ENCODE results near the gene CPNE5.

CPNE5 gene

DNA sequence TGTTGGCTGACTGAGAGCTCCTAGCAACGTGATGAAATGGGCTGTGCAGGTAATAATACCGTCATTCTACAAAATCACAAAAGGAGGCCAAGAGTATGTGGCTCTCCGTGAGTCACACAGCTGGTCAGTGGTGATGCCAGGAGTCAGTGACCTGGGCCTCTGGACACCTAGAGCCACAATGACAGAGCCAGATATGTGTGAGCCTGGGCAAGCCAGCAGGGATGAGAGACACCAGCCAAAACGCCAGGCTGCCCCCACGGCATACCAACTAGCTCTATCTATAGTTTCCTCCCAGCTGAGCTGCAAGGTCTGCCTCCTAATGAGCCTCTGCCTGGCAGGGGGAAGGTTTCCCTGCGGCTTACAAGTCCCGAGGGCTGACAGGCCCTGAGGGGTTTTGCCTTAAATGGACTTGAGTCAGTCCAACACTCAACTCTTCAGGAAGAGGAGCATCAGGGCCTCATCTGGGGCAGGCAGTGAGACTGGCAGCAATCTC is 70.0 kb downstream of the CPNE5 start:
- TF ChIP-seq, protein P1, sequence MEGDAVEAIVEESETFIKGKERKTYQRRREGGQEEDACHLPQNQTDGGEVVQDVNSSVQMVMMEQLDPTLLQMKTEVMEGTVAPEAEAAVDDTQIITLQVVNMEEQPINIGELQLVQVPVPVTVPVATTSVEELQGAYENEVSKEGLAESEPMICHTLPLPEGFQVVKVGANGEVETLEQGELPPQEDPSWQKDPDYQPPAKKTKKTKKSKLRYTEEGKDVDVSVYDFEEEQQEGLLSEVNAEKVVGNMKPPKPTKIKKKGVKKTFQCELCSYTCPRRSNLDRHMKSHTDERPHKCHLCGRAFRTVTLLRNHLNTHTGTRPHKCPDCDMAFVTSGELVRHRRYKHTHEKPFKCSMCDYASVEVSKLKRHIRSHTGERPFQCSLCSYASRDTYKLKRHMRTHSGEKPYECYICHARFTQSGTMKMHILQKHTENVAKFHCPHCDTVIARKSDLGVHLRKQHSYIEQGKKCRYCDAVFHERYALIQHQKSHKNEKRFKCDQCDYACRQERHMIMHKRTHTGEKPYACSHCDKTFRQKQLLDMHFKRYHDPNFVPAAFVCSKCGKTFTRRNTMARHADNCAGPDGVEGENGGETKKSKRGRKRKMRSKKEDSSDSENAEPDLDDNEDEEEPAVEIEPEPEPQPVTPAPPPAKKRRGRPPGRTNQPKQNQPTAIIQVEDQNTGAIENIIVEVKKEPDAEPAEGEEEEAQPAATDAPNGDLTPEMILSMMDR (IDR thresholded peaks at IDR 0.05; ENCODE audit: insufficient read depth, low read length) = no peak
- TF ChIP-seq GABPA (IDR thresholded peaks at IDR 0.05; ENCODE audit: low read depth) = no peak
- TF ChIP-seq, protein P2, sequence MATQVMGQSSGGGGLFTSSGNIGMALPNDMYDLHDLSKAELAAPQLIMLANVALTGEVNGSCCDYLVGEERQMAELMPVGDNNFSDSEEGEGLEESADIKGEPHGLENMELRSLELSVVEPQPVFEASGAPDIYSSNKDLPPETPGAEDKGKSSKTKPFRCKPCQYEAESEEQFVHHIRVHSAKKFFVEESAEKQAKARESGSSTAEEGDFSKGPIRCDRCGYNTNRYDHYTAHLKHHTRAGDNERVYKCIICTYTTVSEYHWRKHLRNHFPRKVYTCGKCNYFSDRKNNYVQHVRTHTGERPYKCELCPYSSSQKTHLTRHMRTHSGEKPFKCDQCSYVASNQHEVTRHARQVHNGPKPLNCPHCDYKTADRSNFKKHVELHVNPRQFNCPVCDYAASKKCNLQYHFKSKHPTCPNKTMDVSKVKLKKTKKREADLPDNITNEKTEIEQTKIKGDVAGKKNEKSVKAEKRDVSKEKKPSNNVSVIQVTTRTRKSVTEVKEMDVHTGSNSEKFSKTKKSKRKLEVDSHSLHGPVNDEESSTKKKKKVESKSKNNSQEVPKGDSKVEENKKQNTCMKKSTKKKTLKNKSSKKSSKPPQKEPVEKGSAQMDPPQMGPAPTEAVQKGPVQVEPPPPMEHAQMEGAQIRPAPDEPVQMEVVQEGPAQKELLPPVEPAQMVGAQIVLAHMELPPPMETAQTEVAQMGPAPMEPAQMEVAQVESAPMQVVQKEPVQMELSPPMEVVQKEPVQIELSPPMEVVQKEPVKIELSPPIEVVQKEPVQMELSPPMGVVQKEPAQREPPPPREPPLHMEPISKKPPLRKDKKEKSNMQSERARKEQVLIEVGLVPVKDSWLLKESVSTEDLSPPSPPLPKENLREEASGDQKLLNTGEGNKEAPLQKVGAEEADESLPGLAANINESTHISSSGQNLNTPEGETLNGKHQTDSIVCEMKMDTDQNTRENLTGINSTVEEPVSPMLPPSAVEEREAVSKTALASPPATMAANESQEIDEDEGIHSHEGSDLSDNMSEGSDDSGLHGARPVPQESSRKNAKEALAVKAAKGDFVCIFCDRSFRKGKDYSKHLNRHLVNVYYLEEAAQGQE (IDR thresholded peaks at IDR 0.05; ENCODE audit: insufficient replicate concordance, low read depth) = no peak
- no peak for TF ChIP-seq SPI1 (IDR thresholded peaks at IDR 0.05; ENCODE audit: borderline replicate concordance, low read depth)
- no peak for TF ChIP-seq POLR2AphosphoS5 (IDR thresholded peaks at IDR 0.05; ENCODE audit: low read depth)
- Histone ChIP-seq H3K27me3 (ENCODE audit: insufficient read depth, poor library complexity, severe bottlenecking) (no peaks in the 10 kb centered on the region), H3K4me3 (replicated peaks; ENCODE audit: insufficient read depth, low read length) (no peak overlapping the region), H3K27ac (replicated peaks) (peak overlapping the region; percentile 38)
- DNase-seq (ENCODE audit: low read depth in 1 of 2, low spot score in 1 of 2) = no peak

DNA sequence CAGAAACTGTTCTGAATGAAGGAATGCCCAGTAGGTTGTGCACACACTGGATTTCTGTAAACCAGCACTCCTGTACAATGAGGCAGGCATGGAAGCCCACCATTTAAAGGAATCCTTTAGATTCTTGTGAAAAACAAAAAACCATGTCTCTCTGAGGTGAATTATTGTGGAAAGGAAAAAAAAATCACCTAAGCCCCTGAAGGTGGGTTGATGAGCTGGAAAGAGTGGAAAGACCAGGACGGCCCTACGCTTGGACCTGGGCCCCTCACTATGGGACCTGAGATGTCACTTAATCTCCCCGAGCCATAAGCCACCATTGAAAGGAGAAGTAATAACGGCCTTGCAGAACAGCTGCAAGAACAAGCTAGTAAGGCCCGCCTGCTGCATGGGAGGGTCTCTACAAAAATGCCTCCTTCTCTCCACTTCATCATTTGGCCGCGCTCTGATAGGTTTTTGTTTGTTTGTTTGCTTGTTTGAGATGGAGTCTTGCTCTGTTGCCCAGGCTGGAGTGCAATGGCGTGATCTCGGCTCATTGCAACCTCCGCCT is 72.8 kb downstream of the CPNE5 start:
- Histone ChIP-seq H3K27ac (replicated peaks) (peak overlapping the region; percentile 8; the same call in 1 of the 2 replicates), H3K27me3 (ENCODE audit: insufficient read depth, poor library complexity, severe bottlenecking) (no peaks in the 10 kb centered on the region), H3K4me3 (replicated peaks; ENCODE audit: insufficient read depth, low read length) (no peak overlapping the region)
- DNase-seq (ENCODE audit: low read depth in 1 of 2, low spot score in 1 of 2) = peak in 1 of 2 experiments; percentile 52
- TF ChIP-seq, protein P1 (IDR thresholded peaks at IDR 0.05; ENCODE audit: insufficient read depth, low read length) = no peak
- TF ChIP-seq, protein P2 (IDR thresholded peaks at IDR 0.05; ENCODE audit: insufficient replicate concordance, low read depth) = no peak

DNA sequence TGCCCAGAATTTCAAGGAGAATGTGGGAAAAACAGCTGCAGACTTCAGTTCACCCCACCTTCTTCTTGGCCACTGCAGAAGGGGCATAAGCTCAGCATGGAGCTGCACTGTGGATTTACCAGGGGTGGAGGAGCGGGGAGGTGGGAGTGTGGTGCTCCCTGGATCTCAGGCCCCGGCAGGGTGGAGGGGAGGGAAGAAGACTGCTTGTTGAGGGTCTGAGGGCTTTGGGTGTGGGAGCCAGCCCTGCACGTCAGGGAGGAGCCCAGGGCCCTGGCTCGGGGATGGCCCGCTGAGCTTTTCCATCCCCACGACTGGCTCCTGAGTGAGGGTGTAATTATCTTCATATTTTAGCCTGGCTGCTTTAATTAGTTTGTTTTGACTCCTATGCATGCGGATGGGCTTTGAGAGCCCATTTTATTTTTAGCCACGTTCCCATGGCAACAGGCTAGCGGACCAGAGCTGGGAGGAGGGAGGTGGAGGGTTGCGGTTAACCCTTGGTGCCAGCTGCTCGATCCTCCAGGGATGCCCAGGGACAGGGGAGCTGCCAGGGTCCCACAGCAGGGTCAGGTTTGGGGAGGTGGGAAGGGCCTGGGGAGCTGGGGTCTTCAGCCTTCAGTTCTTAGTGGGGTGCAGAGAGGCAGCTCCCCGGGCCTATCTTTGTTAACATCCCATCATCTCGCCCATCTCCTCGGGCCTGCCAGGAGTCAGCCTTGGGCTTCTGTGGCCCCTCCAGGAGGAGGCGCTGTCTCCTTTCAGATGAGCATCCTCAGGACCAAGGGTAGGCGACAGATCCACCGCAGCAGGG is 73.4 kb downstream of the CPNE5 start:
- Histone ChIP-seq H3K27me3 (ENCODE audit: insufficient read depth, poor library complexity, severe bottlenecking) (no peaks in the 10 kb centered on the region), H3K27ac (replicated peaks) (0 out of 2 replicates have a peak overlapping the region, but pooled peaks have one; percentile 8)

More for the DNA sequence above, 73.4 kb downstream of the CPNE5 start:
- TF ChIP-seq, protein P1 (IDR thresholded peaks at IDR 0.05; ENCODE audit: insufficient read depth, low read length) = peak; percentile 97
- TF ChIP-seq GABPA (IDR thresholded peaks at IDR 0.05; ENCODE audit: low read depth) = no peak
- DNase-seq (ENCODE audit: low read depth in 1 of 2, low spot score in 1 of 2) = peak in 1 of 2 experiments; percentile 87
- H3K4me3 ChIP-seq (replicated peaks; ENCODE audit: insufficient read depth, low read length) = no peak overlapping the region
